ENCODE data around the gene AIFM1. TPM values are rescaled to one million over a fixed set of nuclear protein-coding genes. Genes with fewer than 3 reads are reported as not detected.

AIFM1 gene
- total RNA-seq = 11.3 and 15.9 TPM in 2 replicates

GRCh38 chrX:130165703-130166502 lies at the start of gene AIFM1:
TSS of gene AIFM1 (minus strand) at chrX:130165841. CDS start at chrX:130165656, 185 bp downstream.

GRCh38 chrX:130171446-130172126 lies 5.9 kb upstream of the AIFM1 start, which contains the start of gene RAB33A:
TSS of gene RAB33A (plus strand) at chrX:130171962. CDS start at chrX:130172063, 101 bp downstream.

GRCh38 chrX:130110379-130111219 lies 55.0 kb downstream of the AIFM1 start, which contains the start of gene ELF4:
TSS of gene ELF4 (minus strand) at chrX:130110497. CDS start at chrX:130081330, 29,167 bp downstream.

Other genes starting within 250 kb of the AIFM1 start
- 1.2 and 1.5 TPM in 2 replicates for gene BCORL1, start 183.2 kb downstream of the AIFM1 start, total RNA-seq
- 14.3 and 17.8 TPM in 2 replicates for gene ELF4, start 55.3 kb downstream of the AIFM1 start, total RNA-seq
- 0.24 and 0.64 TPM in 2 replicates for gene RAB33A, start 6.1 kb upstream of the AIFM1 start, total RNA-seq
- 1.2 and 2.1 TPM in 2 replicates for gene ZNF280C, start 103.1 kb upstream of the AIFM1 start, total RNA-seq
- gene SLC25A14, start 174.1 kb upstream of the AIFM1 start, total RNA-seq = 3.6 TPM in 2 replicates
- gene GPR119, start 219.8 kb upstream of the AIFM1 start, total RNA-seq = not detected in 2 replicates
- gene RBMX2, start 236.1 kb upstream of the AIFM1 start, total RNA-seq = 15.2 and 16.8 TPM in 2 replicates